Measurements from ENCODE around the gene AGPS.

The AGPS gene

GRCh38 chr2:177587371-177587770 is 194.8 kb downstream of the AGPS start:
- H3K27ac ChIP-seq, result no peak overlapping the region

DNA sequence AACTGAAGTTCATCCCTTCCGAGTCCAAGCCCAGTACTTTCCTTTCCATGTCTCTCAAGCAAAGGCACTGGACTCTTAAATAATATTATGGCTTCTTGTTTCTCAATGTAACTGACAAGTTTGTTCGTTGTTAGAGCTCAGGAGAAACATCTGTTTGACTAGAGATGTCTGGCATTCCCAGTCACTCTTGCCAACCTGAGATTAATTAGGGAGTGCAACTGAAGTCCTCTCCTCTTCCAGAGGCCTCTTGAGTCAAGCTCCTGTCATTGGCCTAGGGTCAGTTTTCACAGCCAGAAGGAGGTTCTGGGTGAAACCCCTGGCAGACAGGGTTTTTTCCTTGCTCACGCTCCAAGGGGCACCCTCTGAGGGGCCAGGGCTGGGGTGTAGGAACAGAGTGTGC is 196.1 kb downstream of the AGPS start:
- no peak overlapping the region for H3K27ac ChIP-seq
- TF ChIP-seq, protein P1, sequence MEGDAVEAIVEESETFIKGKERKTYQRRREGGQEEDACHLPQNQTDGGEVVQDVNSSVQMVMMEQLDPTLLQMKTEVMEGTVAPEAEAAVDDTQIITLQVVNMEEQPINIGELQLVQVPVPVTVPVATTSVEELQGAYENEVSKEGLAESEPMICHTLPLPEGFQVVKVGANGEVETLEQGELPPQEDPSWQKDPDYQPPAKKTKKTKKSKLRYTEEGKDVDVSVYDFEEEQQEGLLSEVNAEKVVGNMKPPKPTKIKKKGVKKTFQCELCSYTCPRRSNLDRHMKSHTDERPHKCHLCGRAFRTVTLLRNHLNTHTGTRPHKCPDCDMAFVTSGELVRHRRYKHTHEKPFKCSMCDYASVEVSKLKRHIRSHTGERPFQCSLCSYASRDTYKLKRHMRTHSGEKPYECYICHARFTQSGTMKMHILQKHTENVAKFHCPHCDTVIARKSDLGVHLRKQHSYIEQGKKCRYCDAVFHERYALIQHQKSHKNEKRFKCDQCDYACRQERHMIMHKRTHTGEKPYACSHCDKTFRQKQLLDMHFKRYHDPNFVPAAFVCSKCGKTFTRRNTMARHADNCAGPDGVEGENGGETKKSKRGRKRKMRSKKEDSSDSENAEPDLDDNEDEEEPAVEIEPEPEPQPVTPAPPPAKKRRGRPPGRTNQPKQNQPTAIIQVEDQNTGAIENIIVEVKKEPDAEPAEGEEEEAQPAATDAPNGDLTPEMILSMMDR (conservative IDR thresholded peaks at IDR 0.05), result no peak

More at GRCh38 chr2:177587371-177587770, 194.8 kb downstream of the AGPS start:
- TF ChIP-seq, protein P1 (conservative IDR thresholded peaks at IDR 0.05), result no peak

- TF ChIP-seq, protein P1 (conservative IDR thresholded peaks at IDR 0.05), result no peak
- H3K27ac ChIP-seq, result no peak overlapping the region
These were observed 196.6 kb downstream of the AGPS start for GRCh38 chr2:177589186-177589585.

- H3K27ac ChIP-seq, result no peak overlapping the region
- TF ChIP-seq, protein P1 (conservative IDR thresholded peaks at IDR 0.05), result no peak
These were observed 199.8 kb downstream of the AGPS start for GRCh38 chr2:177592397-177592796.

- TF ChIP-seq, protein P1 (conservative IDR thresholded peaks at IDR 0.05), result no peak
- no peak overlapping the region for H3K27ac ChIP-seq
These were observed 200.4 kb downstream of the AGPS start for GRCh38 chr2:177592945-177593344.

DNA sequence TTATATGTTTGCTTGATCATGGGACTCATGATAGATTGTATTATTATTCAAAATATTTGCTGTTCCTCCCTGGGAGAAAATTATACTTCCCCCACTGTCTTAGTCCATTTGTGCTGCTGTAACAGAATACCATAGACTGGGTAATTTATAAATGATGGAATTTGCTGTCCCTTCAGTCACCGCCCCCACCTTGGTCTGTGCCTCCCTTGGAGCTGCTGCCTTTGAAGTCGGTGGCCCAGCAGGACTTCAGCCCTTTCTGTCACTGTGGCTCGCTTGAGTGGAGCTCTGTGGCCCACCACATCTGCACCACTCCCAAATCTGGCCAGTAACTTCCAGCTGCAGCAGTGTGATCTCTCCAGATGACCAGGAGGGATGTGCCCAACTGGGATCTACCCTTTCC is 200.8 kb downstream of the AGPS start:
- H3K27ac ChIP-seq, result no peak overlapping the region
- TF ChIP-seq, protein P1 (conservative IDR thresholded peaks at IDR 0.05), result no peak

Data from VCaP (cell line).